Breast epithelium (tissue), 4 donors: ENCODE results near the gene BORCS5. TPM values are rescaled to one million over a fixed set of nuclear protein-coding genes. Genes with fewer than 3 reads are reported as not detected.

Experiments
- DNase-seq, 2 donors: peaks; one replicate each; pipeline ENCODE4 v3.0.0-alpha.2; 2019; ENCODE audit warnings: low spot score in 2 of 2
- H3K27ac ChIP-seq, 2 donors: fragments of 200-600 bp; sonication (generic) in 1 of 2; one replicate each; pipeline ENCODE4 v1.5.1; 2016 to 2019; ENCODE audit warnings: mild to moderate bottlenecking in 1 of 2
- H3K27me3 ChIP-seq, 2 donors: fragments of 200-600 bp; sonication (generic) in 1 of 2; one replicate each; pipeline versions ENCODE4 v1.5.1 to v1.6.0; 2017 to 2019; ENCODE audit warnings: control low read depth in 1 of 2, mild to moderate bottlenecking in 1 of 2
- H3K36me3 ChIP-seq: fragments of 200-600 bp; one replicate; pipeline ENCODE4 v1.5.1; 2019
- H3K4me1 ChIP-seq, 2 donors: fragments of 200-600 bp; sonication (generic); one replicate each; pipeline ENCODE4 v1.5.1; 2016 to 2019; ENCODE audit warnings: control low read depth in 1 of 2
- H3K4me3 ChIP-seq, 3 donors: fragments of 200-600 bp; sonication (generic); 1 replicate in 2 of 3; 2 replicates in 1 of 3; pipeline ENCODE4 v1.5.1; 2016 to 2019; ENCODE audit warnings: mild to moderate bottlenecking in 3 of 3, moderate library complexity in 2 of 3
- H3K9me3 ChIP-seq, 2 donors: fragments of 200-600 bp; sonication (generic) in 1 of 2; one replicate each; pipeline ENCODE4 v1.5.1; 2016 to 2019; ENCODE audit warnings: control low read depth in 1 of 2
- POLR2A ChIP-seq: fragments of 450-650 bp; IDR thresholded peaks from one replicate; pipeline ENCODE4 v1.6.1; 2016; ENCODE audit warnings: antibody characterized with exemption, mild to moderate bottlenecking, moderate library complexity
- POLR2AphosphoS5 ChIP-seq, 3 donors: sonication (generic); formaldehyde crosslinking; IDR thresholded peaks; one replicate each; pipeline ENCODE4 v1.6.1; 2017; ENCODE audit warnings: antibody characterized with exemption in 3 of 3
- intact Hi-C: fragments of 100-400 bp; cut with DNase I; formaldehyde crosslinking; loops from one replicate; pipeline ENCODE4 v1.15.1; 2023; ENCODE audit warnings: low total_unique reads
- total RNA-seq, 3 donors: library from RNA; depleted of rRNA; stranded (reverse); fragments of >200 nt; gene quantifications; one replicate each; pipeline ENCODE4 v1.1.0, GENCODE V29; 2016
- TF ChIP-seq, protein P1 (sequence below), 3 donors: fragments of 450-650 bp; IDR thresholded peaks; one replicate each; pipeline ENCODE4 v1.5.1; 2016 to 2017; ENCODE audit warnings: antibody characterized with exemption in 3 of 3, mild to moderate bottlenecking in 3 of 3, moderate library complexity in 3 of 3

The BORCS5 gene
- total RNA-seq, 3 donors from 2014 or later: 13.5 to 20.3 (median 17.4) TPM

DNA sequence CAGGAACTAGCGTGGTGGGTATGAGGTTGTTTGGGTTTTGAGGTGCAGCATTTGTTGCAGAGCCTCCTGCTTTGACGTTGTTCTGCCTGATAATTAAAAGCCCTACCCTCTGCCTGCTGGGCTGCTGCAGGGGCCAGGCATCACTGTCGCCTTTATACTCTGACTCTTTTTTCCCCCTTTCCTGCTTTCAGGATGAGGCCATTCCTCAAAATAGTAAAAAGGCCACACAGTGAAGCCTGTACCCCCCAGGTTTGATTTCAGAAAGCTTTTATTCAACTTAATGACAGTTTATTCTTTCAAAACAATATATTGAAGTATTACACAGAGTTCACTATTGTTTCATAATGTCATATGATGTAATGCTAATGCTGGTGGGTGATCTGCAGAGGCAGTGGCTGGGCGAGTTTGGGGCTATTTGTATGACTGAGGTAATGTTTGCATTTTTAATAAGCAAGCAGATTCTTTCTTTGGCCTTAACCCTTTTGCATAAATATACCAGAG lies 9.1 kb downstream of the BORCS5 start:
- H3K36me3 ChIP-seq: no peaks in the 10 kb centered on the region
- no peaks in the 10 kb centered on the region for H3K4me1 ChIP-seq
- intact Hi-C loops: no loop called here
- H3K4me3 ChIP-seq: no peak overlapping the region
- TF ChIP-seq, protein P1, sequence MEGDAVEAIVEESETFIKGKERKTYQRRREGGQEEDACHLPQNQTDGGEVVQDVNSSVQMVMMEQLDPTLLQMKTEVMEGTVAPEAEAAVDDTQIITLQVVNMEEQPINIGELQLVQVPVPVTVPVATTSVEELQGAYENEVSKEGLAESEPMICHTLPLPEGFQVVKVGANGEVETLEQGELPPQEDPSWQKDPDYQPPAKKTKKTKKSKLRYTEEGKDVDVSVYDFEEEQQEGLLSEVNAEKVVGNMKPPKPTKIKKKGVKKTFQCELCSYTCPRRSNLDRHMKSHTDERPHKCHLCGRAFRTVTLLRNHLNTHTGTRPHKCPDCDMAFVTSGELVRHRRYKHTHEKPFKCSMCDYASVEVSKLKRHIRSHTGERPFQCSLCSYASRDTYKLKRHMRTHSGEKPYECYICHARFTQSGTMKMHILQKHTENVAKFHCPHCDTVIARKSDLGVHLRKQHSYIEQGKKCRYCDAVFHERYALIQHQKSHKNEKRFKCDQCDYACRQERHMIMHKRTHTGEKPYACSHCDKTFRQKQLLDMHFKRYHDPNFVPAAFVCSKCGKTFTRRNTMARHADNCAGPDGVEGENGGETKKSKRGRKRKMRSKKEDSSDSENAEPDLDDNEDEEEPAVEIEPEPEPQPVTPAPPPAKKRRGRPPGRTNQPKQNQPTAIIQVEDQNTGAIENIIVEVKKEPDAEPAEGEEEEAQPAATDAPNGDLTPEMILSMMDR (IDR thresholded peaks at IDR 0.05): no peak
- TF ChIP-seq POLR2AphosphoS5 (IDR thresholded peaks at IDR 0.05) (no peak), POLR2A (no peak)
- H3K27ac ChIP-seq: peak overlapping the region; percentile 44 to 46
- no peak for DNase-seq
- H3K27me3 ChIP-seq: no peaks in the 10 kb centered on the region
- no peaks in the 10 kb centered on the region for H3K9me3 ChIP-seq

- H3K4me3 ChIP-seq: no peak overlapping the region
- H3K9me3 ChIP-seq: no peaks in the 10 kb centered on the region
- intact Hi-C loops: no loop called here
- H3K27me3 ChIP-seq: no peaks in the 10 kb centered on the region
- no peak for DNase-seq
- TF ChIP-seq POLR2AphosphoS5 (IDR thresholded peaks at IDR 0.05): no peak
- TF ChIP-seq, protein P1 (IDR thresholded peaks at IDR 0.05): no peak
- TF ChIP-seq POLR2A: no peak
- no peaks in the 10 kb centered on the region for H3K36me3 ChIP-seq
- no peaks in the 10 kb centered on the region for H3K4me1 ChIP-seq
- no peak overlapping the region for H3K27ac ChIP-seq
These were observed 10.0 kb downstream of the BORCS5 start for GRCh38 chr12:12366701-12367481.

- Histone ChIP-seq H3K36me3 (no peaks in the 10 kb centered on the region), H3K4me1 (no peaks in the 10 kb centered on the region), H3K4me3 (no peak overlapping the region), H3K27me3 (no peaks in the 10 kb centered on the region), H3K27ac (no peak overlapping the region), H3K9me3 (no peaks in the 10 kb centered on the region)
- intact Hi-C loops: no loop called here
- no peak for TF ChIP-seq POLR2AphosphoS5 (IDR thresholded peaks at IDR 0.05)
- TF ChIP-seq, protein P1 (IDR thresholded peaks at IDR 0.05): no peak
- no peak for TF ChIP-seq POLR2A
- DNase-seq: no peak
These were observed 10.7 kb downstream of the BORCS5 start for GRCh38 chr12:12367482-12367998.

DNA sequence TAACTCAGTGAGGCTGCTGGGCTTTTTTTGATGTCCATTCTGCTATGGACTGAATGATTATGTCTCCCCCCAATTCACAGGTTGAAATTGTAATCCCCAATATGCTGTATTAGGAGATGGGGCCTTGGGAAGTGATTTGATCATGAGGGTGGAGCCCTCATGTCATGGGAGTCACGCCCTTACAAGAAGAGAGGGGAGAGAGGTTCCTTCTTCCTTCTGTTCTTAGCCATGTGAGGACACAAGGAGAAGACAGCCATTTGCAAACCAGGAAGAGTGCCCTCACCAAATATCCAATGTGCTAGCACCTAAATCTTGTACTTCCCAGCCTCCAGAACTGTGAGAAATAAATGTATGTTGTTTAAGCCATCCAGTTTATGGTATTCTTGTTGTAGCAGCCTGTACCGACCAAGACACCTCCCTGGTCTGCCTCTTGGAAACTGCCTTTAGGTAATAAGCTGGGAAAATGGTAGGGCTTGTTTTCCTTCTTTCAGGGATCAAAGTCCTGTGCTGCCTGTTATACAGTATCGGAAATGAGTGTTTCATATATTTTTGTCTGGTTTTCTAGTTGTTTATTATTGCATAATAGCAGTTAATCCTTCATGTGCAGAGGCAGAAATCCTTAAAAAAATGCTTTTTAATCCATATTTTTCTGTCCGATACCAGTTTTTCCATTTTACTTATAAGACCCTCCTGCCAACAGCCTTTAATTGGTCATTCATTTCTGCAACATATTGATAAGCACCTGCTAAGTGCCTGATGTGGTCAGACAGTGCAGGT lies 16.3 kb downstream of the BORCS5 start:
- intact Hi-C loops: loop anchor here (10.0 kb wide), 1 partner anchor 332 kb away; no protein-coding TSS in a partner anchor
- Histone ChIP-seq H3K9me3 (no peaks in the 10 kb centered on the region), H3K27ac (no peak overlapping the region), H3K4me3 (no peak overlapping the region), H3K36me3 (no peaks in the 10 kb centered on the region), H3K27me3 (no peaks in the 10 kb centered on the region), H3K4me1 (no peaks in the 10 kb centered on the region)
- no peak for DNase-seq
- no peak for TF ChIP-seq POLR2AphosphoS5 (IDR thresholded peaks at IDR 0.05)
- no peak for TF ChIP-seq POLR2A
- TF ChIP-seq, protein P1 (IDR thresholded peaks at IDR 0.05): no peak
